Karpas-422 (cell line): ENCODE data around the gene HSFX1. TPM values are rescaled to one million over a fixed set of nuclear protein-coding genes. Genes with fewer than 3 reads are reported as not detected.

ENCODE experiments used
- DNase-seq: peaks from one replicate; pipeline ENCODE4 v3.0.0-alpha.2; 2015
- H2AFZ ChIP-seq: fragments of 200-600 bp; sonication (generic); 2 replicates; pipeline ENCODE4 v1.6.1; 2014; ENCODE audit warnings: antibody characterized with exemption, low read length, mixed read lengths
- H3K27ac ChIP-seq: fragments of 200-600 bp; sonication (generic); 2 replicates; pipeline ENCODE4 v1.5.1; 2014; ENCODE audit warnings: mild to moderate bottlenecking, low read length, moderate library complexity
- H3K27me3 ChIP-seq: fragments of 200-600 bp; sonication (generic); 2 replicates; pipeline ENCODE4 v1.6.1; 2014; ENCODE audit warnings: low read length, mixed read lengths
- H3K36me3 ChIP-seq: fragments of 200-600 bp; sonication (generic); 2 replicates; pipeline ENCODE4 v1.6.1; 2014; ENCODE audit warnings: low read length, mixed read lengths; ENCODE audit not compliant: insufficient read depth
- H3K4me1 ChIP-seq: fragments of 200-600 bp; sonication (generic); 2 replicates; pipeline ENCODE4 v1.6.1; 2014; ENCODE audit warnings: mild to moderate bottlenecking, low read length, mixed read lengths
- H3K4me2 ChIP-seq: fragments of 200-600 bp; sonication (generic); 2 replicates; pipeline ENCODE4 v1.6.1; 2014; ENCODE audit warnings: low read length, low read depth, mild to moderate bottlenecking; ENCODE audit not compliant: poor library complexity, severe bottlenecking
- H3K4me3 ChIP-seq: fragments of 200-600 bp; sonication (generic); 2 replicates; pipeline ENCODE4 v1.5.1; 2014; ENCODE audit warnings: mild to moderate bottlenecking, antibody characterized with exemption, low read length, mixed read lengths
- H3K79me2 ChIP-seq: fragments of 200-600 bp; sonication (generic); 2 replicates; pipeline ENCODE4 v1.6.1; 2014; ENCODE audit warnings: mild to moderate bottlenecking, low read length, mixed read lengths
- H3K9ac ChIP-seq: fragments of 200-600 bp; sonication (generic); 2 replicates; pipeline ENCODE4 v1.6.0; 2014; ENCODE audit warnings: low read length
- H3K9me2 ChIP-seq: fragments of 200-600 bp; sonication (generic), shearing (Covaris generic); replicated peaks from 2 replicates; pipeline ENCODE4 v1.6.0; 2014; ENCODE audit warnings: mild to moderate bottlenecking, low read length, moderate library complexity; ENCODE audit not compliant: insufficient read depth
- H3K9me3 ChIP-seq: fragments of 300-700, 200-600 bp; sonication (generic); 2 replicates; pipeline ENCODE4 v1.6.1; 2014; ENCODE audit warnings: low read length, mixed read lengths
- H4K20me1 ChIP-seq: fragments of 200-600 bp; sonication (generic); 2 replicates; pipeline ENCODE4 v1.6.1; 2014; ENCODE audit warnings: mild to moderate bottlenecking, antibody characterized with exemption, low read length, low read depth; ENCODE audit not compliant: insufficient read depth
- total RNA-seq: library from RNA; depleted of rRNA; stranded (reverse); fragments of >200 nt; shearing (Covaris generic); gene quantifications from 2 replicates; pipeline ENCODE4 v1.2.3, GENCODE V29; 2014; ENCODE audit warnings: low replicate concordance

HSFX1 gene
- total RNA-seq, 1 experiment from 2014 or later, result not detected

DNA sequence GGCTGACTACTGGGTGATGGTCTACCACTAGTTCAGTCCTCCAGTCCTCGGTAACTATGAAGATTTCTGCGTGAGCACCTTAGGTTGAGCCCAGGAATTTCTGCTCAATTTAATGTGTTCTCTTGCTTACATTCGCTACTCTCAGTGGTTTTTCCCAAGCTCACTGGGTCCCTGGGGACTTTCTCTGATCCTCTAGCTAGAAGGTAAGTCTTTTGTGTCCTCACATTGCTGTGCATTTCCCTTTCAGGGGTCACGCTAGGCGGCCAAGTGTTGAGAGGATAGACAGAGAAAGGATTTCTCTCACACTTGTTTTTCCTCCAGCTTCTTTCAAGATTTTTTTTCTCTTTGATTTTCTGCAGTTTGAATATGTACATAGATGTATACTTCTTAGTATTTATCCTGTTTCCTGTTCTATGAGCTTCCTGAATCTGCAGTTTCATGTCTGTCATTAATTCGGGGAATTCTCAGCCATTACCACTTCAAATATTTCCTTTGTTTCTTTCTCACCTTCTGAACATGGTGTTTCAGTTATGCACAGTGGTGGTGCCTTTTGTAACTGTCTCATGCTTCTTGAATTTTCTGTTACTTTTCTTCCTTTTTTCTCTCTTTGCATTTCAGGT is 25.3 kb downstream of the HSFX1 start:
- Histone ChIP-seq H3K9ac (no peak overlapping the region), H3K4me1 (no peaks in the 10 kb centered on the region), H3K36me3 (no peaks in the 10 kb centered on the region), H3K4me2 (no peak overlapping the region), H4K20me1 (no peaks in the 10 kb centered on the region), H3K79me2 (no peaks in the 10 kb centered on the region), H3K27me3 (no peaks in the 10 kb centered on the region), H2AFZ (no peak overlapping the region), H3K9me2 (no peaks in the 10 kb centered on the region), H3K9me3 (no peaks in the 10 kb centered on the region), H3K4me3 (no peak overlapping the region), H3K27ac (no peak overlapping the region)
- no peak for DNase-seq

DNA sequence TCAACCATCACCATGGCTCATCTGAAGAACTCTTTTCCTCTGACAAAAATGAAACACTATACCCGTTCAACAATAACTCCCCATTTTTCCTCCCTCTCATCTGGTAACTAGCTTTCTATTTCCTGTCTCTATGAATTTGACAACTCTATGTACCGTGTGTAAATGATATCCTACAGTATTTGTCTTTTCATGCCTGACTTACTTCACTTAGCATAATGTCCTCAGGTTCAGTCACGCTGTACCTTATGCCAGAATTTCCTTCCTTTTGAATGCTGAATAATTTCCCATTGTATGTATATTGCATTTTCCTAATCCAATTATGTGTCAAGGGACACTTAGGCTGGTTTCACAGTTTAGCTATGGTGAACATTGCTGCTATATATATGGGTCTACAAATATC is 26.1 kb downstream of the HSFX1 start:
- Histone ChIP-seq H3K4me3 (no peak overlapping the region), H4K20me1 (no peaks in the 10 kb centered on the region), H3K27ac (no peak overlapping the region), H3K36me3 (no peaks in the 10 kb centered on the region), H2AFZ (no peak overlapping the region), H3K9ac (no peak overlapping the region), H3K4me2 (no peak overlapping the region), H3K9me3 (no peaks in the 10 kb centered on the region), H3K27me3 (no peaks in the 10 kb centered on the region), H3K9me2 (no peaks in the 10 kb centered on the region), H3K4me1 (no peaks in the 10 kb centered on the region), H3K79me2 (no peaks in the 10 kb centered on the region)
- no peak for DNase-seq

DNA sequence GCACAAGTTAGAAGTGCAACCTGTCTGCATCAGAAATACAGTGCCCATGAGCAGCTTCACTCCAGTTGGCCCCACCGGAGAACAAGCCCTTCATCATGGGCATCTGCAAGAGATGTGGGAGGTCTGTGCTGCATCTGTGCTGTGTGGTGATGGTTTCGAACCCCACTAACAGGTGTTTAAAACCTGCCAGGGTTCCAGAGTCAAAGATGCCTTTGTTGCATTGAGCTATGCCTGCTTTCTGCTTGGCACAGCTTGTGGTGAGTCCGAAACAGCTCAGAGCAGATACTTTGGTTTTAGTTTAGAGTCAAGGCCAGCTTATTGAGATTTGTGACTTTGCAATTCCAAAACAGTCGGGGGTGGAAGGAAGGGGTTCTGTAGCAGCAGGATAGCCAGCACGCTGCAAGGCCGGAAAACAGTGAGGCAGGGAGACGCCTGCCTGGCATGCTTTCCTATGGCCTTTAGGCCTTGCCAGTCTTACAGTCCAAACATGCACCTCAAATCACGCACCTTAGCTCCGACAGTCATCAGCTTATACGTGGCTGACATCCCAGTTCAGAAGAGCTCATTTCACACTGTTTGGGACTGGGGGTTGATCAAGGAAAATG is 29.7 kb downstream of the HSFX1 start:
- Histone ChIP-seq H2AFZ (no peak overlapping the region), H3K9ac (no peak overlapping the region)

DNA sequence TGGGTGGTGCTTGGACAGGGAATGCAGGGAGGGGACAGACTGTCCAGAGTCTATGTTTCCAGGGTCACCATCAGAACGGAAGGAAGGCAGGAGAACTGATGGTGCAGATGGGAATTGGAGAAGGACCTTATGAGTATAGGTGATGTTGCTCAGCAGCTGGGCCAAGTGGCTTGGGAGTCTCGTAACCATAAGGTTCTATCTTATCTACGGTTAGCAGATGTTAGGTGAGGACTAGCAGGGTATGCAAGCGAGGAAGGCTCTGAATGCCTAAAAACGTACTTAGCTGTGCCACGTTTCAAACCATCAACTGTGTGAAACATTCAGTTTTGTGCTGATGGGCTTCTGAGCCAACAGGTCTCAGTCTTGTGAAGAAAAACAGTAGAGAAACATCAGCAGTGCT is 30.2 kb downstream of the HSFX1 start:
- Histone ChIP-seq H3K4me1 (no peaks in the 10 kb centered on the region), H2AFZ (no peak overlapping the region), H4K20me1 (no peaks in the 10 kb centered on the region), H3K9me3 (no peaks in the 10 kb centered on the region), H3K79me2 (no peaks in the 10 kb centered on the region), H3K4me2 (no peak overlapping the region), H3K9me2 (no peaks in the 10 kb centered on the region), H3K4me3 (no peak overlapping the region), H3K27me3 (no peaks in the 10 kb centered on the region), H3K9ac (no peak overlapping the region), H3K27ac (no peak overlapping the region), H3K36me3 (no peaks in the 10 kb centered on the region)
- DNase-seq, result no peak

More for the DNA sequence above, 29.7 kb downstream of the HSFX1 start:
- Histone ChIP-seq H3K36me3 (no peaks in the 10 kb centered on the region), H4K20me1 (no peaks in the 10 kb centered on the region), H3K9me2 (no peaks in the 10 kb centered on the region), H3K79me2 (no peaks in the 10 kb centered on the region), H3K4me2 (no peak overlapping the region), H3K9me3 (no peaks in the 10 kb centered on the region), H3K27ac (no peak overlapping the region), H3K27me3 (no peaks in the 10 kb centered on the region), H3K4me1 (no peaks in the 10 kb centered on the region), H3K4me3 (no peak overlapping the region)
- no peak for DNase-seq

DNA sequence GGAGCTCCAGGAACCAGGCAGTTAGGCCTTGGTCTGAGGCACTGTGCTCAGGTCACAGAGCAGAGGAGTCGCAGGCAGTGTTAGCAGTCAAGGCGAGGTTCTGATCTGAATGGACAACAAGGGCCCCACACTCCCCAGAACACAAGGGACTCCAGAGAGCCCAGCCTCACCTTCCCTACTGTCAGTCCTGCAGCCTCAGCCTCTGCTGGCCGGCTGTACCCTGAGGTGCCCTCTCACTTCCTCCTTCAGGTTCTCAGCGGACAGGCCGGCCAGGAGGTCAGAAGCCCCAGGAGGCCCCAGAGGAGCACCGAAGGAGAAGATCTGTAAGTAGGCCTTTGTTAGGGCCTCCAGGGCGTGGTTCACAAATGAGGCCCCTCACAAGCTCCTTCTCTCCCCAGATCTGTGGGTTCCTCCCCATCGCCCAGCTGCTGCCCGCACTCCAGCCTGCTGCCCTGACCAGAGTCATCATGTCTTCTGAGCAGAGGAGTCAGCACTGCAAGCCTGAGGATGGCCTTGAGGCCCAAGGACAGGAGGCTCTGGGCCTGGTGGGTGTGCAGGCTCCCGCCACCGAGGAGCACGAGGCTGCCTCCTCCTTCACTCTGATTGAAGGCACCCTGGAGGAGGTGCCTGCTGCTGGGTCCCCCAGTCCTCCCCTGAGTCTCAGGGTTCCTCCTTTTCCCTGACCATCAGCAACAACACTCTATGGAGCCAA is 34.0 kb downstream of the HSFX1 start:
- Histone ChIP-seq H3K27me3 (no peaks in the 10 kb centered on the region), H3K9me2 (no peaks in the 10 kb centered on the region), H3K9ac (no peak overlapping the region), H3K9me3 (no peaks in the 10 kb centered on the region), H3K27ac (no peak overlapping the region), H3K4me1 (no peaks in the 10 kb centered on the region), H3K79me2 (no peaks in the 10 kb centered on the region), H2AFZ (no peak overlapping the region), H4K20me1 (no peaks in the 10 kb centered on the region), H3K4me3 (no peak overlapping the region), H3K36me3 (no peaks in the 10 kb centered on the region), H3K4me2 (no peak overlapping the region)
- DNase-seq, result no peak

DNA sequence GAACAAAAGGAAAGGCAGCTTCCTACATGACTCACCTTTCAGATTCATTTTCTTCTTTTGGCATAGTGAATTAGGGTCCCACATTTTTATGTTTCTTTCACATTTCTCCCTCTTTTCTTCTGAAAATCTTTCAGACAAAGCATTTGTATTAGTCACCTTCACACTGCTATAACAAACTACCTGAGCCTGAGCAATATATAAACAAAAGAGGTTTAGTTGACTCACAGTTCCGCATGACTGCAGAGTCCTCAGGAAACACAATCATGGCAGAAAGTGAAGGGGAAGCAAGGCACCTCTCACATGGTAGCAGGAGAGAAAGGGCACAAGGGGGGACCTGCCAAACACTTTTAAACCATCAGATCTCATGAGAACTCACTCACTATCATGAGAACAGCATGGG is 44.8 kb downstream of the HSFX1 start:
- no peak overlapping the region for H3K4me3 ChIP-seq
- H3K9me2 ChIP-seq, result no peaks in the 10 kb centered on the region

DNA sequence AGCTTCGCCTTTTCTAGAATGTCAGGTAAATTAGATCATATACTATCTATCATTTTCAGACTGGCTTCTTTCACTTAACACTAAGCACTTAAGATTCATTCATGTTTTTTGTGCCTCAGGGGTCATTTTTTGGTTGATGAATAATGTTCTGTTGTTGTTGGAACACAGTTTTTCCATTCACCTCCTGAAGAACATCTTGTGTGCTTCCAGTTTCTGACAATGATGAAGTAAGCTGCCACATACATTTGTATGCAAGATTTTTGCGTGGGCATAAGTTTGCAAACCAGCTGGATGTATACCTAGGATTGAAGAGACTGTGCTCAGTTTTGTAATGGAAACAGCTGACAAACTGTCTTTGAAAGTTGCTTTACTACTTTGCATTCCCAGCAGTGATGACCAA is 45.5 kb downstream of the HSFX1 start:
- no peaks in the 10 kb centered on the region for H3K36me3 ChIP-seq
- no peak overlapping the region for H3K4me2 ChIP-seq
- H3K4me3 ChIP-seq, result no peak overlapping the region
- H4K20me1 ChIP-seq, result no peaks in the 10 kb centered on the region
- no peaks in the 10 kb centered on the region for H3K9me2 ChIP-seq
- no peak overlapping the region for H3K9ac ChIP-seq
- no peak overlapping the region for H3K27ac ChIP-seq
- no peak for DNase-seq
- H2AFZ ChIP-seq, result no peak overlapping the region
- H3K9me3 ChIP-seq, result no peaks in the 10 kb centered on the region
- no peaks in the 10 kb centered on the region for H3K79me2 ChIP-seq
- no peaks in the 10 kb centered on the region for H3K4me1 ChIP-seq
- H3K27me3 ChIP-seq, result no peaks in the 10 kb centered on the region

More for the DNA sequence above, 44.8 kb downstream of the HSFX1 start:
- no peaks in the 10 kb centered on the region for H3K27me3 ChIP-seq
- no peak overlapping the region for H3K9ac ChIP-seq
- no peak overlapping the region for H3K4me2 ChIP-seq
- no peaks in the 10 kb centered on the region for H4K20me1 ChIP-seq
- no peak for DNase-seq
- no peak overlapping the region for H3K27ac ChIP-seq
- no peaks in the 10 kb centered on the region for H3K4me1 ChIP-seq
- no peaks in the 10 kb centered on the region for H3K9me3 ChIP-seq
- no peaks in the 10 kb centered on the region for H3K79me2 ChIP-seq
- H2AFZ ChIP-seq, result no peak overlapping the region
- H3K36me3 ChIP-seq, result no peaks in the 10 kb centered on the region

DNA sequence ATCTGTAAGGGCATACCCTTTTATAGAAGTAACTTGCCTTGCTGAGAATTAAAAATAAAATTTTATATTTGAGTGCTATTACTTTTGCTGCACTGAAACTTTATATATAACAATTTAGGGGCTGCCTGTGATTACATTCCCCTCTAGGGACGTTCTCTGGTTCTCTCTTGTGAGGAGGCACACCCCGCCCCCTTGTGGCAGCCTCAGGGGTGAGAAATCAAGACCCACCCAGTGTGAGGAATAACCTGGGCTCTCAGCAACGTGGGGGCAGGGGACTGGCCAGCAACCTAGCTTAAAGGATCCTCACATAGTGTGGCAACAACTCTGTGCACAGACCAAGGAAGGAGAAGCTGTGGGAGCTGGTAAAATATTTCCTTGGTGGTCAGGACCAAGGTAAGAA is 51.6 kb downstream of the HSFX1 start:
- DNase-seq, result peak; percentile 78
- Histone ChIP-seq H4K20me1 (no peaks in the 10 kb centered on the region), H3K9ac (no peak overlapping the region), H3K36me3 (no peaks in the 10 kb centered on the region), H3K9me2 (no peaks in the 10 kb centered on the region), H3K4me2 (no peak overlapping the region), H2AFZ (no peak overlapping the region), H3K4me1 (no peaks in the 10 kb centered on the region), H3K79me2 (no peaks in the 10 kb centered on the region), H3K9me3 (no peaks in the 10 kb centered on the region), H3K27me3 (no peaks in the 10 kb centered on the region), H3K4me3 (no peak overlapping the region), H3K27ac (no peak overlapping the region)
